Stomach (tissue), 4 donors: Measurements from ENCODE around the gene TMEM132C.

Experiments
- CTCF ChIP-seq, 7 experiments: fragments of 450-650 bp in 4 of 7; fragments of 200-600 bp in 3 of 7; sonication (generic) in 3 of 7; IDR thresholded peaks; one replicate each; pipeline ENCODE4 v1.5.1; 2016 to 2019; ENCODE audit warnings: antibody characterized with exemption in 7 of 7, control low read depth in 2 of 7, mild to moderate bottlenecking in 1 of 7
- POLR2A ChIP-seq, 4 donors: fragments of 450-650 bp; IDR thresholded peaks; one replicate each; pipeline ENCODE4 v1.6.1; 2016; ENCODE audit warnings: antibody characterized with exemption in 4 of 4, control low read depth in 2 of 4, mild to moderate bottlenecking in 1 of 4, moderate library complexity in 1 of 4

GRCh38 chr12:128519426-128519825, 252.5 kb downstream of the TMEM132C start:
- TF ChIP-seq CTCF (IDR thresholded peaks at IDR 0.05) = no peak
- TF ChIP-seq POLR2A (IDR thresholded peaks at IDR 0.05) = no peak
